H1 (cell line): ENCODE data around the gene EFCAB8.

Experiments used
- EGR1 ChIP-seq: IDR thresholded peaks from 2 replicates; pipeline ENCODE4 v1.6.1; 2011; ENCODE audit warnings: low read depth, low read length, borderline replicate concordance
- EP300 ChIP-seq, 2 experiments: IDR thresholded peaks; 1 replicate in 1 of 2; 2 replicates in 1 of 2; pipeline ENCODE4 v1.6.1; 2011 to 2012; ENCODE audit warnings: low read depth in 2 of 2, low read length in 2 of 2, mild to moderate bottlenecking in 2 of 2, borderline replicate concordance in 1 of 2, inconsistent platforms in 1 of 2, moderate library complexity in 1 of 2
- EZH2 ChIP-seq: fragments of 200-600 bp; sonication (generic); IDR thresholded peaks from 2 replicates; pipeline ENCODE4 v1.7.1; 2012; ENCODE audit warnings: low read depth, mild to moderate bottlenecking, moderate library complexity, low read length, inconsistent platforms; ENCODE audit not compliant: severe bottlenecking
- HDAC2 ChIP-seq, 2 experiments: fragments of 300-600 bp in 1 of 2; sonication (generic) in 1 of 2; IDR thresholded peaks; 2 replicates each; pipeline ENCODE4 v1.6.1; 2011 to 2012; ENCODE audit warnings: low read depth in 2 of 2, low read length in 2 of 2, mild to moderate bottlenecking in 2 of 2, moderate library complexity in 2 of 2, borderline replicate concordance in 1 of 2, inconsistent platforms in 1 of 2
- KDM5A ChIP-seq: fragments of 200-600 bp; IDR thresholded peaks from 2 replicates; pipeline ENCODE4 v1.7.1; 2012; ENCODE audit warnings: mild to moderate bottlenecking, low read length, inconsistent platforms, mixed read lengths
- POLR2A ChIP-seq, 2 experiments: IDR thresholded peaks; 1 replicate in 1 of 2; 2 replicates in 1 of 2; pipeline ENCODE4 v1.6.1; 2011; ENCODE audit warnings: low read depth in 2 of 2, low read length in 2 of 2, mild to moderate bottlenecking in 2 of 2; ENCODE audit errors: control extremely low read depth in 1 of 2
- POLR2AphosphoS5 ChIP-seq: IDR thresholded peaks from 2 replicates; pipeline ENCODE4 v1.6.1; 2011; ENCODE audit warnings: low read depth, low read length
- RBBP5 ChIP-seq: IDR thresholded peaks from 2 replicates; pipeline ENCODE4 v1.7.1; 2012; ENCODE audit warnings: low read depth, mild to moderate bottlenecking, inconsistent platforms, low read length, moderate library complexity, borderline replicate concordance
- SIN3A ChIP-seq, 2 experiments: IDR thresholded peaks in 1 of 2; conservative IDR thresholded peaks in 1 of 2; 2 replicates each; pipeline ENCODE4 v1.6.1; 2011 to 2012; ENCODE audit warnings: low read length in 2 of 2, improper control_type of control experiment in 1 of 2, low read depth in 1 of 2, mild to moderate bottlenecking in 1 of 2
- TBP ChIP-seq: IDR thresholded peaks from 2 replicates; pipeline ENCODE4 v1.6.1; 2011; ENCODE audit warnings: low read depth, low read length, improper control_type of control experiment
- TCF12 ChIP-seq: IDR thresholded peaks from 2 replicates; pipeline ENCODE4 v1.6.1; 2011; ENCODE audit warnings: low read depth, mild to moderate bottlenecking, low read length
- ZNF274 ChIP-seq: IDR thresholded peaks from 2 replicates; pipeline ENCODE4 v1.7.0; 2012; ENCODE audit warnings: low read length, borderline replicate concordance; ENCODE audit errors: extremely low read depth
- TF ChIP-seq, protein P1 (sequence below), 3 experiments: IDR thresholded peaks; 1 replicate in 2 of 3; 2 replicates in 1 of 3; pipeline versions ENCODE4 v1.5.1 to v1.6.1; 2011; ENCODE audit warnings: low read length in 3 of 3, mild to moderate bottlenecking in 3 of 3, inconsistent platforms in 2 of 3, low read depth in 1 of 3, moderate library complexity in 1 of 3; ENCODE audit not compliant: insufficient read depth in 1 of 3; ENCODE audit errors: control extremely low read depth in 1 of 3
- TF ChIP-seq, protein P2 (sequence below): IDR thresholded peaks from 2 replicates; pipeline ENCODE4 v1.6.1; 2012; ENCODE audit warnings: inconsistent platforms

DNA sequence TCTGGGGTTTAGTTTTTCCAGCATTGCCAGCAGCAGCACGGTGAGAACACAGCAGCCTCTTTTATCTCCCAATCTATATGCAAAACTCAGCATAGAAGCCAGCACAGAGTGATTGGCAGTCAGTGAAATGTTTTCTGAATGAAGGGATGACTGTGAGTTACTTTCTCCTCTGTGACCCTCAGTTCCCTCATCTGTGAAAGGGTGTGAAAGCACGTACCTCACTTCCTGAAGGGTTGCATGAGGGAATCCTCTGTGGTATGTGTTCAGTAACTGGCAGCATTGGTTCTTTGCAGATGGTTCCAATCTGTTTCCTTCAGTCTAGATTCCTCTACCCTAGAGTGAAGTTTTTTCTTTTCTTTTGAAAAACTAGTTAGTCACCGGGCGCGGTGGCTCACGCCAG is 40.0 kb downstream of the EFCAB8 start:
- no peak for TF ChIP-seq TCF12
- TF ChIP-seq, protein P1, sequence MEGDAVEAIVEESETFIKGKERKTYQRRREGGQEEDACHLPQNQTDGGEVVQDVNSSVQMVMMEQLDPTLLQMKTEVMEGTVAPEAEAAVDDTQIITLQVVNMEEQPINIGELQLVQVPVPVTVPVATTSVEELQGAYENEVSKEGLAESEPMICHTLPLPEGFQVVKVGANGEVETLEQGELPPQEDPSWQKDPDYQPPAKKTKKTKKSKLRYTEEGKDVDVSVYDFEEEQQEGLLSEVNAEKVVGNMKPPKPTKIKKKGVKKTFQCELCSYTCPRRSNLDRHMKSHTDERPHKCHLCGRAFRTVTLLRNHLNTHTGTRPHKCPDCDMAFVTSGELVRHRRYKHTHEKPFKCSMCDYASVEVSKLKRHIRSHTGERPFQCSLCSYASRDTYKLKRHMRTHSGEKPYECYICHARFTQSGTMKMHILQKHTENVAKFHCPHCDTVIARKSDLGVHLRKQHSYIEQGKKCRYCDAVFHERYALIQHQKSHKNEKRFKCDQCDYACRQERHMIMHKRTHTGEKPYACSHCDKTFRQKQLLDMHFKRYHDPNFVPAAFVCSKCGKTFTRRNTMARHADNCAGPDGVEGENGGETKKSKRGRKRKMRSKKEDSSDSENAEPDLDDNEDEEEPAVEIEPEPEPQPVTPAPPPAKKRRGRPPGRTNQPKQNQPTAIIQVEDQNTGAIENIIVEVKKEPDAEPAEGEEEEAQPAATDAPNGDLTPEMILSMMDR (IDR thresholded peaks at IDR 0.05; ENCODE audit: control extremely low read depth in 1 of 3, insufficient read depth in 1 of 3, low read depth in 1 of 3, low read length in 3 of 3) = no peak
- no peak for TF ChIP-seq EZH2
- no peak for TF ChIP-seq POLR2A (IDR thresholded peaks at IDR 0.05; ENCODE audit: control extremely low read depth in 1 of 2, low read depth in 2 of 2, low read length in 2 of 2)
- TF ChIP-seq KDM5A = no peak
- no peak for TF ChIP-seq POLR2AphosphoS5
- TF ChIP-seq HDAC2 (IDR thresholded peaks at IDR 0.05; ENCODE audit: borderline replicate concordance in 1 of 2, low read depth in 2 of 2, low read length in 2 of 2) = no peak
- TF ChIP-seq EGR1 = no peak
- no peak for TF ChIP-seq ZNF274
- TF ChIP-seq, protein P2, sequence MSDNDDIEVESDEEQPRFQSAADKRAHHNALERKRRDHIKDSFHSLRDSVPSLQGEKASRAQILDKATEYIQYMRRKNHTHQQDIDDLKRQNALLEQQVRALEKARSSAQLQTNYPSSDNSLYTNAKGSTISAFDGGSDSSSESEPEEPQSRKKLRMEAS = no peak
- no peak for TF ChIP-seq RBBP5
- TF ChIP-seq SIN3A (conservative IDR thresholded peaks at IDR 0.05 in 1 of 2, IDR thresholded peaks at IDR 0.05 in 1 of 2; ENCODE audit: low read depth in 1 of 2, low read length in 2 of 2) = no peak
- no peak for TF ChIP-seq TBP
- no peak for TF ChIP-seq EP300 (IDR thresholded peaks at IDR 0.05; ENCODE audit: borderline replicate concordance in 1 of 2, low read depth in 2 of 2, low read length in 2 of 2)
